HEK293 (cell line): Measurements from ENCODE around the gene CDK5R2.

Source experiments
- CTCF ChIA-PET: fragments of 350-600 bp; formaldehyde crosslinking; extraction: SDS; loops from one replicate; lab custom pipeline; 2021; ENCODE audit warnings: antibody characterized with exemption; lab: Yijun Ruan, JAX
- POLR2A ChIA-PET: fragments of 300-600 bp; formaldehyde crosslinking; extraction: SDS; loops from one replicate; lab custom pipeline; 2020; ENCODE audit warnings: antibody characterized with exemption, inconsistent platforms; lab: Yijun Ruan, JAX
- H3K27ac ChIP-seq: fragments of 200-500 bp; sonication (Bioruptor generic); 2 replicates; pipeline ENCODE4 v1.5.1; 2014; ENCODE audit warnings: low read depth, low read length, control low read depth, inconsistent platforms; ENCODE audit errors: extremely low read depth
- H3K36me3 ChIP-seq, 2 experiments: fragments of 200-500 bp in 1 of 2; sonication (Bioruptor generic) in 1 of 2; 1 replicate in 1 of 2; 2 replicates in 1 of 2; pipeline ENCODE4 v1.5.1; 2014 to 2017; ENCODE audit warnings: inconsistent platforms in 2 of 2, low read length in 2 of 2; ENCODE audit not compliant: control insufficient read depth in 2 of 2, insufficient read depth in 1 of 2
- H3K4me1 ChIP-seq: fragments of 200-500 bp; sonication (Bioruptor generic); 2 replicates; pipeline ENCODE4 v1.5.1; 2014; ENCODE audit warnings: mild to moderate bottlenecking, low read length, inconsistent platforms; ENCODE audit not compliant: control insufficient read depth, insufficient read depth
- H3K4me3 ChIP-seq: 2 replicates; pipeline ENCODE4 v1.5.1; 2011; ENCODE audit warnings: low read depth, mild to moderate bottlenecking, control low read depth, low read length, moderate library complexity
- H3K9me3 ChIP-seq: fragments of 200-500 bp; sonication (Bioruptor generic); 2 replicates; pipeline ENCODE4 v1.5.1; 2014; ENCODE audit warnings: low read depth, low read length, inconsistent platforms; ENCODE audit not compliant: control insufficient read depth, insufficient read depth
- REPIN1 ChIP-seq: fragments of 450-650 bp; formaldehyde crosslinking; IDR thresholded peaks from 2 replicates; pipeline ENCODE4 v1.5.1; 2017; ENCODE audit warnings: missing biosample characterization, missing genetic modification characterization, low read depth
- SP3 ChIP-seq: fragments of 450-650 bp; formaldehyde crosslinking; IDR thresholded peaks from 2 replicates; pipeline ENCODE4 v1.5.1; 2016; ENCODE audit warnings: missing biosample characterization, missing genetic modification characterization
- SP7 ChIP-seq: fragments of 450-650 bp; formaldehyde crosslinking; IDR thresholded peaks from 2 replicates; pipeline ENCODE4 v1.5.1; 2016; ENCODE audit warnings: missing biosample characterization, missing genetic modification characterization
- ZBTB49 ChIP-seq: fragments of 450-650 bp; formaldehyde crosslinking; IDR thresholded peaks from 2 replicates; pipeline ENCODE4 v1.5.1; 2016; ENCODE audit warnings: missing biosample characterization, missing genetic modification characterization, low read depth
- ZFP41 ChIP-seq: fragments of 450-650 bp; formaldehyde crosslinking; IDR thresholded peaks from 2 replicates; pipeline ENCODE4 v1.5.1; 2016; ENCODE audit warnings: missing biosample characterization, missing genetic modification characterization, borderline replicate concordance
- ZNF138 ChIP-seq: fragments of 450-650 bp; formaldehyde crosslinking; IDR thresholded peaks from 2 replicates; pipeline ENCODE4 v1.5.1; 2016; ENCODE audit warnings: missing biosample characterization, missing genetic modification characterization, borderline replicate concordance
- ZNF157 ChIP-seq: fragments of 450-650 bp; formaldehyde crosslinking; IDR thresholded peaks from 2 replicates; pipeline ENCODE4 v1.5.1; 2016; ENCODE audit warnings: missing biosample characterization, missing genetic modification characterization
- ZNF274 ChIP-seq, 2 experiments: fragments of 200-500 bp in 1 of 2; fragments of 450-650 bp in 1 of 2; sonication (Bioruptor generic) in 1 of 2; formaldehyde crosslinking in 1 of 2; IDR thresholded peaks; 2 replicates each; pipeline versions ENCODE4 v1.5.1 to v1.6.1; 2014 to 2016; ENCODE audit warnings: borderline replicate concordance in 1 of 2, inconsistent platforms in 1 of 2, low read length in 1 of 2, missing biosample characterization in 1 of 2, missing genetic modification characterization in 1 of 2
- ZNF280C ChIP-seq: fragments of 450-650 bp; formaldehyde crosslinking; IDR thresholded peaks from 2 replicates; pipeline ENCODE4 v1.5.1; 2016; ENCODE audit warnings: missing biosample characterization, missing genetic modification characterization
- ZNF354C ChIP-seq: fragments of 450-650 bp; formaldehyde crosslinking; IDR thresholded peaks from 2 replicates; pipeline ENCODE4 v1.5.1; 2016; ENCODE audit warnings: missing biosample characterization, missing genetic modification characterization, low read depth, borderline replicate concordance
- ZNF362 ChIP-seq: fragments of 450-650 bp; formaldehyde crosslinking; IDR thresholded peaks from 2 replicates; pipeline ENCODE4 v1.5.1; 2016; ENCODE audit warnings: missing biosample characterization, missing genetic modification characterization
- ZNF391 ChIP-seq: fragments of 450-650 bp; formaldehyde crosslinking; IDR thresholded peaks from 2 replicates; pipeline ENCODE4 v1.5.1; 2016; ENCODE audit warnings: low read depth, missing biosample characterization, missing genetic modification characterization, borderline replicate concordance
- ZNF600 ChIP-seq: fragments of 450-650 bp; formaldehyde crosslinking; IDR thresholded peaks from 2 replicates; pipeline ENCODE4 v1.5.1; 2016; ENCODE audit warnings: missing biosample characterization, missing genetic modification characterization
- ZNF677 ChIP-seq: fragments of 450-650 bp; IDR thresholded peaks from 2 replicates; pipeline ENCODE4 v1.5.0; 2018; ENCODE audit warnings: missing biosample characterization, mild to moderate bottlenecking, missing genetic modification characterization, moderate library complexity
- ZNF747 ChIP-seq: fragments of 450-650 bp; formaldehyde crosslinking; IDR thresholded peaks from 2 replicates; pipeline ENCODE4 v1.5.1; 2016; ENCODE audit warnings: missing biosample characterization, missing genetic modification characterization
- ZNF791 ChIP-seq: fragments of 450-650 bp; formaldehyde crosslinking; IDR thresholded peaks from 2 replicates; pipeline ENCODE4 v1.5.1; 2016; ENCODE audit warnings: missing biosample characterization, missing genetic modification characterization
- ZSCAN5A ChIP-seq: fragments of 450-650 bp; formaldehyde crosslinking; IDR thresholded peaks from 2 replicates; pipeline ENCODE4 v1.5.1; 2016; ENCODE audit warnings: missing biosample characterization, missing genetic modification characterization

CDK5R2 gene

GRCh38 chr2:218996937-218997336, 37.5 kb downstream of the CDK5R2 start:
- no peak overlapping the region for H3K27ac ChIP-seq
- ChIA-PET CTCF (interaction anchor here (0.6 to 2.7 kb wide), 8 partner anchors 8 to 162 kb away, joined by 3 to 10 read pairs (median 6); no protein-coding TSS in a partner anchor), POLR2A (interaction anchor here (0.7 kb wide), 1 partner anchor 180 kb away, joined by 3 read pairs; the partner anchor contains the start of gene CNPPD1)
- H3K4me1 ChIP-seq = no peaks in the 10 kb centered on the region
- H3K9me3 ChIP-seq = no peaks in the 10 kb centered on the region
- no peak for TF ChIP-seq ZFP41 (tag by site-specific recombination)
- no peaks in the 10 kb centered on the region for H3K36me3 ChIP-seq
- H3K4me3 ChIP-seq = no peak overlapping the region

- H3K4me1 ChIP-seq = no peaks in the 10 kb centered on the region
- no peak for TF ChIP-seq ZNF391 (tag by site-specific recombination)
- no peak for TF ChIP-seq ZNF362 (tag by site-specific recombination)
- TF ChIP-seq SP3 (tag by site-specific recombination) = no peak
- TF ChIP-seq ZNF274 (IDR thresholded peaks at IDR 0.05; ENCODE audit: low read length) = no peak
- no peak for TF ChIP-seq ZNF274 (tag by site-specific recombination; IDR thresholded peaks at IDR 0.05; ENCODE audit: borderline replicate concordance)
- TF ChIP-seq ZNF747 (tag by site-specific recombination) = no peak
- TF ChIP-seq ZNF791 (tag by site-specific recombination) = no peak
- TF ChIP-seq ZNF600 (tag by site-specific recombination) = no peak
- no peak for TF ChIP-seq REPIN1 (tag by site-specific recombination)
- TF ChIP-seq ZNF157 = no peak
- TF ChIP-seq ZNF138 (tag by site-specific recombination) = no peak
- TF ChIP-seq ZBTB49 = no peak
- TF ChIP-seq ZNF677 (tag by site-specific recombination) = no peak
- no peak for TF ChIP-seq SP7 (tag by site-specific recombination)
- TF ChIP-seq ZNF354C (tag by site-specific recombination) = no peak
- TF ChIP-seq ZNF280C (tag by site-specific recombination) = no peak
- TF ChIP-seq ZSCAN5A (tag by site-specific recombination) = no peak
- H3K4me3 ChIP-seq = no peak overlapping the region
- POLR2A ChIA-PET = no interaction called here
- no peak overlapping the region for H3K27ac ChIP-seq
- no peaks in the 10 kb centered on the region for H3K36me3 ChIP-seq
- CTCF ChIA-PET = interaction anchor here (0.6 to 2.7 kb wide), 6 partner anchors 24 to 270 kb away, joined by 3 to 9 read pairs (median 4); no protein-coding TSS in a partner anchor
- H3K9me3 ChIP-seq = no peaks in the 10 kb centered on the region
These were observed 38.3 kb downstream of the CDK5R2 start for GRCh38 chr2:218997731-218998130.
